ENCODE results near the gene PLS1. TPM values are rescaled to one million over a fixed set of nuclear protein-coding genes. Genes with fewer than 3 reads are reported as not detected.

PLS1 gene
- total RNA-seq, 1 experiment from 2014 or later: 36.1 TPM

GRCh38 chr3:142597906-142598305 lies 1.7 kb downstream of the PLS1 start:
- in situ Hi-C loops (cut with HindIII; ENCODE audit: low pct_unique_long_range_greater_than_20kb, low sequenced_read_pairs) (no loop called here), intact Hi-C loops (cut with micrococcal nuclease; ENCODE audit: unreplicated experiment) (no loop called here)
- H3K27ac ChIP-seq (ENCODE audit: low read length): peak overlapping the region; percentile 96
- H3K36me3 ChIP-seq (ENCODE audit: control insufficient read depth, insufficient read depth, low read length): no peaks in the 10 kb centered on the region
- H3K9me3 ChIP-seq (ENCODE audit: control insufficient read depth, insufficient read depth, low read depth, low read length): no peaks in the 10 kb centered on the region
- peaks cover 22% of the 10 kb centered on the region for H3K4me1 ChIP-seq (ENCODE audit: control insufficient read depth, insufficient read depth, low read length)
- TF ChIP-seq REST (IDR thresholded peaks at IDR 0.05; ENCODE audit: insufficient read depth in 1 of 2, low read depth in 2 of 2, low read length in 1 of 2) (no peak), TCF7L2 (IDR thresholded peaks at IDR 0.05; ENCODE audit: low read depth, low read length) (no peak), SIN3A (IDR thresholded peaks at IDR 0.05; ENCODE audit: borderline replicate concordance, insufficient read depth, low read depth, low read length) (no peak), CTCF (IDR thresholded peaks at IDR 0.05) (no peak), POLR2AphosphoS5 (IDR thresholded peaks at IDR 0.05; ENCODE audit: low read depth, low read length) (no peak)
- ChIA-PET CTCF (interaction anchor here (0.6 kb wide), 1 partner anchor 556 kb away, joined by 9 read pairs; no protein-coding TSS in a partner anchor), POLR2A (no interaction called here)
- peak overlapping the region; percentile 63 to 94; a peak in 3 of 4 replicates for H3K4me3 ChIP-seq (ENCODE audit: low read depth in 2 of 2, low read length in 2 of 2)
- BruUV-seq (replicated peaks): no TSS peak
- ATAC-seq (no peak), DNase-seq (ENCODE audit: low read depth, low spot score) (no peak)
- H3K27me3 ChIP-seq (ENCODE audit: control insufficient read depth, insufficient read depth, low read length): no peaks in the 10 kb centered on the region

GRCh38 chr3:142601713-142602112 lies 5.5 kb downstream of the PLS1 start:
- Histone ChIP-seq H3K4me1 (ENCODE audit: control insufficient read depth, insufficient read depth, low read length) (peaks cover 14% of the 10 kb centered on the region), H3K27ac (ENCODE audit: low read length) (no peak overlapping the region), H3K27me3 (ENCODE audit: control insufficient read depth, insufficient read depth, low read length) (no peaks in the 10 kb centered on the region), H3K9me3 (ENCODE audit: control insufficient read depth, insufficient read depth, low read depth, low read length) (no peaks in the 10 kb centered on the region), H3K4me3 (ENCODE audit: low read depth in 2 of 2, low read length in 2 of 2) (no peak overlapping the region), H3K36me3 (ENCODE audit: control insufficient read depth, insufficient read depth, low read length) (no peaks in the 10 kb centered on the region)
- ATAC-seq: no peak
- intact Hi-C loops (cut with micrococcal nuclease; ENCODE audit: unreplicated experiment) (loop anchor here (5.0 kb wide), 1 partner anchor 121 kb away; the partner anchor contains the start of gene TRPC1), in situ Hi-C loops (cut with HindIII; ENCODE audit: low pct_unique_long_range_greater_than_20kb, low sequenced_read_pairs) (no loop called here)
- TF ChIP-seq REST (IDR thresholded peaks at IDR 0.05; ENCODE audit: insufficient read depth in 1 of 2, low read depth in 2 of 2, low read length in 1 of 2) (no peak), TCF7L2 (IDR thresholded peaks at IDR 0.05; ENCODE audit: low read depth, low read length) (no peak), SIN3A (IDR thresholded peaks at IDR 0.05; ENCODE audit: borderline replicate concordance, insufficient read depth, low read depth, low read length) (no peak), CTCF (IDR thresholded peaks at IDR 0.05) (no peak), POLR2AphosphoS5 (IDR thresholded peaks at IDR 0.05; ENCODE audit: low read depth, low read length) (no peak)
- CTCF ChIA-PET: no interaction called here
- BruUV-seq (replicated peaks): no TSS peak
- POLR2A ChIA-PET: no interaction called here
- DNase-seq (ENCODE audit: low read depth, low spot score): no peak
